ENCODE measurements around the gene ODF2. TPM values are rescaled to one million over a fixed set of nuclear protein-coding genes. Genes with fewer than 3 reads are reported as not detected.
"Not testable (repeated sequence)": the region's sequence is repeated elsewhere in the genome, so short reads cannot be mapped to it uniquely, and the experiment has no call there.

The ODF2 gene
- total and polyA plus RNA-seq, 4 donors, result 13.4 to 34.4 (median 26.3) TPM

- TF ChIP-seq, protein P1, sequence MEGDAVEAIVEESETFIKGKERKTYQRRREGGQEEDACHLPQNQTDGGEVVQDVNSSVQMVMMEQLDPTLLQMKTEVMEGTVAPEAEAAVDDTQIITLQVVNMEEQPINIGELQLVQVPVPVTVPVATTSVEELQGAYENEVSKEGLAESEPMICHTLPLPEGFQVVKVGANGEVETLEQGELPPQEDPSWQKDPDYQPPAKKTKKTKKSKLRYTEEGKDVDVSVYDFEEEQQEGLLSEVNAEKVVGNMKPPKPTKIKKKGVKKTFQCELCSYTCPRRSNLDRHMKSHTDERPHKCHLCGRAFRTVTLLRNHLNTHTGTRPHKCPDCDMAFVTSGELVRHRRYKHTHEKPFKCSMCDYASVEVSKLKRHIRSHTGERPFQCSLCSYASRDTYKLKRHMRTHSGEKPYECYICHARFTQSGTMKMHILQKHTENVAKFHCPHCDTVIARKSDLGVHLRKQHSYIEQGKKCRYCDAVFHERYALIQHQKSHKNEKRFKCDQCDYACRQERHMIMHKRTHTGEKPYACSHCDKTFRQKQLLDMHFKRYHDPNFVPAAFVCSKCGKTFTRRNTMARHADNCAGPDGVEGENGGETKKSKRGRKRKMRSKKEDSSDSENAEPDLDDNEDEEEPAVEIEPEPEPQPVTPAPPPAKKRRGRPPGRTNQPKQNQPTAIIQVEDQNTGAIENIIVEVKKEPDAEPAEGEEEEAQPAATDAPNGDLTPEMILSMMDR (IDR thresholded peaks at IDR 0.05; ENCODE audit: control extremely low read depth, extremely low read depth), result no peak
Observed at GRCh38 chr9:128504485-128505413, 48.9 kb downstream of the ODF2 start, which contains the start of gene GLE1. Gene GLE1, plus strand, starts transcription at chr9:128504719. Its CDS starts 87 bp downstream, at chr9:128504806.

GRCh38 chr9:128505414-128505765 lies 49.6 kb downstream of the ODF2 start:
- WGBS, 2 donors, result 39 to 40% methylated on average over 6 of the region's 6 CpGs
- peak overlapping the region in 1 of 2 donors; percentile 94 for H3K27ac ChIP-seq (ENCODE audit: low read depth in 1 of 2, low read length in 1 of 2)

More at GRCh38 chr9:128504485-128505413, 48.9 kb downstream of the ODF2 start, which contains the start of gene GLE1:
- Histone ChIP-seq H3K9ac (ENCODE audit: insufficient read depth in 1 of 2, low read length in 2 of 2) (peak within 1 kb of the TSS; percentile 74 to 96), H3K27me3 (ENCODE audit: control insufficient read depth in 3 of 3, insufficient read depth in 3 of 3, low read length in 2 of 3) (no peaks in the 10 kb centered on the region), H3K36me3 (ENCODE audit: control insufficient read depth in 4 of 4, insufficient read depth in 4 of 4, low read length in 4 of 4) (peaks cover 0 to 16% (median 10%) of the 10 kb centered on the region in 4 donors), H3K4me1 (ENCODE audit: control insufficient read depth in 5 of 5, insufficient read depth in 5 of 5, low read length in 5 of 5) (peaks cover 0 to 12% (median 4%) of the 10 kb centered on the region in 5 donors), H3K27ac (ENCODE audit: low read depth in 1 of 2, low read length in 1 of 2) (peak within 1 kb of the TSS; percentile 64 to 94), H3K4me3 (peak within 1 kb of the TSS; percentile 97), H3K9me3 (ENCODE audit: control insufficient read depth in 4 of 4, insufficient read depth in 3 of 4, low read length in 3 of 4) (no peaks in the 10 kb centered on the region)
- WGBS, 2 donors, result 0% methylated on average over 64 of the region's 64 CpGs
- peak; percentile 97 for ATAC-seq (ENCODE audit: insufficient read depth, low FRiP score)
- DNase-seq, result peak; percentile 95 to 96 (median 96)

DNA sequence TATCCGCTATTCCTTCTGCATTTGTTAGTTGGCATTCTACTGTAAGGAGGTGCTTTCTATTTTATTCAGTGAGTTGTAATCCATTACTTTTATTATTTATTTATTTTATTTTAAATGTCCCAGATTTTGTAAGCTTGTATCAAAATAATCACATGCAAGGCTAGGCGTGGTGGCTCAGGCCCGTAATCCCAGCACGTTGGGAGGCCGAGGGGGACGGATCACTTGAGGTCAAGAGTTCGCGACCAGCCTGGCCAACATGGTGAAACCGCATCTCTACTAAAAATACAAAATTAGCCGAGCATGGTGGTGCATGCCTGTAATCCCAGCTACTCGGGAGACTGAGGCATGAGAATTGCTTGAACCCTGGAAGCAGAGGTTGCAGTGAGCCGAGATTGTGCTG lies 50.1 kb downstream of the ODF2 start:
- not testable (repeated sequence) for H3K4me3 ChIP-seq; H3K9ac ChIP-seq (ENCODE audit: insufficient read depth in 1 of 2, low read length in 2 of 2); H3K27me3 ChIP-seq (ENCODE audit: control insufficient read depth in 3 of 3, insufficient read depth in 3 of 3, low read length in 2 of 3); H3K9me3 ChIP-seq (ENCODE audit: control insufficient read depth in 4 of 4, insufficient read depth in 3 of 4, low read length in 3 of 4); H3K27ac ChIP-seq (ENCODE audit: low read depth in 1 of 2, low read length in 1 of 2); DNase-seq; ATAC-seq (ENCODE audit: insufficient read depth, low FRiP score)
- H3K36me3 ChIP-seq (ENCODE audit: control insufficient read depth in 4 of 4, insufficient read depth in 4 of 4, low read length in 4 of 4), result peaks cover 0 to 14% (median 10%) of the 10 kb centered on the region in 4 donors
- 93 to 95% methylated on average over 12 of the region's 12 CpGs for WGBS, 2 donors
- peaks cover 0 to 12% (median 4%) of the 10 kb centered on the region in 5 donors for H3K4me1 ChIP-seq (ENCODE audit: control insufficient read depth in 5 of 5, insufficient read depth in 5 of 5, low read length in 5 of 5)

More at GRCh38 chr9:128505414-128505765, 49.6 kb downstream of the ODF2 start:
- no peaks in the 10 kb centered on the region for H3K27me3 ChIP-seq (ENCODE audit: control insufficient read depth in 3 of 3, insufficient read depth in 3 of 3, low read length in 2 of 3)
- ATAC-seq (ENCODE audit: insufficient read depth, low FRiP score) (no peak), DNase-seq (no peak)
- H3K4me3 ChIP-seq, result peak overlapping the region; percentile 97
- peaks cover 0 to 12% (median 4%) of the 10 kb centered on the region in 5 donors for H3K4me1 ChIP-seq (ENCODE audit: control insufficient read depth in 5 of 5, insufficient read depth in 5 of 5, low read length in 5 of 5)
- H3K36me3 ChIP-seq (ENCODE audit: control insufficient read depth in 4 of 4, insufficient read depth in 4 of 4, low read length in 4 of 4), result peaks cover 0 to 13% (median 9%) of the 10 kb centered on the region in 4 donors
- H3K9ac ChIP-seq (ENCODE audit: insufficient read depth in 1 of 2, low read length in 2 of 2), result peak overlapping the region; percentile 74 to 96
- no peaks in the 10 kb centered on the region for H3K9me3 ChIP-seq (ENCODE audit: control insufficient read depth in 4 of 4, insufficient read depth in 3 of 4, low read length in 3 of 4)
- TF ChIP-seq, protein P1 (IDR thresholded peaks at IDR 0.05; ENCODE audit: control extremely low read depth, extremely low read depth), result no peak

- Histone ChIP-seq H3K4me3 (no peak overlapping the region), H3K9me3 (ENCODE audit: control insufficient read depth in 4 of 4, insufficient read depth in 3 of 4, low read length in 3 of 4) (no peaks in the 10 kb centered on the region), H3K27me3 (ENCODE audit: control insufficient read depth in 3 of 3, insufficient read depth in 3 of 3, low read length in 2 of 3) (no peaks in the 10 kb centered on the region), H3K36me3 (ENCODE audit: control insufficient read depth in 4 of 4, insufficient read depth in 4 of 4, low read length in 4 of 4) (peaks cover 0 to 26% (median 15%) of the 10 kb centered on the region in 4 donors), H3K27ac (ENCODE audit: low read depth in 1 of 2, low read length in 1 of 2) (no peak overlapping the region), H3K4me1 (ENCODE audit: control insufficient read depth in 5 of 5, insufficient read depth in 5 of 5, low read length in 5 of 5) (no peaks in the 10 kb centered on the region), H3K9ac (ENCODE audit: insufficient read depth in 1 of 2, low read length in 2 of 2) (no peak overlapping the region)
- DNase-seq (no peak), ATAC-seq (ENCODE audit: insufficient read depth, low FRiP score) (no peak)
- WGBS, 2 donors, result 96 to 98% methylated on average over 9 of the region's 9 CpGs
- TF ChIP-seq, protein P1 (IDR thresholded peaks at IDR 0.05; ENCODE audit: control extremely low read depth, extremely low read depth), result no peak
Observed at GRCh38 chr9:128512820-128513219, 57.0 kb downstream of the ODF2 start.
